GM21526 (cell line): ENCODE data around the gene SEM1.
A peak's percentile ranks its signal among the peaks of the same experiment; 100 is the strongest.
"Not testable (repeated sequence)": the region's sequence is repeated elsewhere in the genome, so short reads cannot be mapped to it uniquely, and the experiment has no call there.

Experiments used
- ATAC-seq: cut with Tn5 transposase; IDR thresholded peaks from one replicate; pipeline ENCODE4 v1.9.1; 2021; ENCODE audit warnings: moderate library complexity; ENCODE audit not compliant: unreplicated experiment, low FRiP score

Gene SEM1

DNA sequence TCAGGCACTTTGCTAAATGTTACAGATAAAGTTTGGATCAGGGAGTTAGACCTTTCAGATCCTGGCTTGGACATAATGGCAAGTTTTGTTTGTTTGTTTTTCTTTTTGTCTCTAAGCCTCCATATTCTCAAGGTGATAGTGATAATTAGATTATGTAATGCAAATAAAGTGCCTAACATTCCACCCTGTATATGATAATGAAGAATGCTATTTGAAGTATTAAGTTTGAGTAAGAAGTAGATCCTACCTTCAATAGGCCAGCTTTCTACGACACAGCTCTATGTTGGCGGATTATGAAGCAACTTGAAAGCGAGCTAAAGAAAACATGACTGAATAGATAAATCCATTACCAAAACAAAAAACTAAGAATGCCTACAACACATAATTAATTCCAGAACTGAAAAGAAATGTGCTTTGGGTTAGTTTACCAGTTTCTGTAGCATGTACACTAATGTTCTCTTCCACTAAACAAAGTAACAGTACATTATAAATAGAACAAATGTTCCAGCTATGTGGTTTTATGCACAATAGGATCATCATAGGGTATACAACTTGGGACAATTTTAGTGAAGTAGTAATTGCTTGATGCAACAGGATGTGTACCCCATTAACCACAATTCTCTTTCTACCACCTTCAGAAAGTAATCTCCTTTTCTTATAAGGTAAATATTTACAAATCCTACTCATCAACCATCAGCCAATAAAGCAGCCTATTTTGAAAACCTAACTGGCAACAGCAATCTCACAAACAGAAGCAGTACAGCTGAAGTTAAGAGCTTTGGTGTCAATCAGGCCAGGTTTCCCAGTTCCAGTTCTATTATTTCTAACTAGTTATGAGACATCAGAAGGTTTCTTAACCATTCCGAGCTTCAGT lies 1.5 kb downstream of the SEM1 start:
- no peak for ATAC-seq

GRCh38 chr7:96701258-96701657 lies 8.4 kb downstream of the SEM1 start:
- ATAC-seq: no peak

DNA sequence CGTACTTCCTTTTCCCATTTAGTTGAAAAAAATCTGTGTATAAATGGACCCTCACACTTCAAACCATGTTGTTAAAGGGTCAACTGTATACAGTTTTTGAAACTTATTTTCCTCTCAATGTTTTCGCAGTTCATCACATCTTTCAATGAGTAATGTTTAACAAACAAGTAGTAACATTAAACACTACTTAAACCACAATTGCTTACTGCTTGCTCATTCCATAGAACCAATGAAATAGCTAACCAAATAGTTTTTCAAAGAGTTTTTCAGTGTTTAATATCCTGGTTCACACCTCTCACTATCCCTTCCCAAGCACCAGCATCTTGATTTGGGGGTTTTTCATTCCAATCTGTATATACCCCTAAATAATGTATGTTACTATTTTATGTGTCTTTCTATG lies 9.1 kb downstream of the SEM1 start:
- no peak for ATAC-seq

GRCh38 chr7:96699219-96699871 lies 10.3 kb downstream of the SEM1 start:
- ATAC-seq: no peak

DNA sequence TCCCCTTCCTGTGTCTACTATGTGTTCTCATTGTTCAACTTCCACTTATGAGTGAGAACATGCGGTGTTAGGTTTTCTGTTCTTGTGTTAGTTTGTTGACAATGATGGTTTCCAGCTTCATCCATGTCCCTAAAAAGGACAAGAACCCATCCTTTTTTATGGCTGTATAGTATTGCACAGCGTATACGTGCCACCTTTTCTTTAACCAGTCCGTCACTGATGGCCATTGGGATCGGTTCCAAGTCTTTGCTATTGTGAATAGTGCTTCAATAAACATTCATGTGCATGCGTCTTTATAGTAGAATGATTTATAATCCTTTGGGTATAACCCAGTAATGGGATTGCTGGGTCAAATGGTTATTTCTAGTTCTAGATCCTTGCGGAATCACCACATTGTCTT lies 11.2 kb downstream of the SEM1 start:
- ATAC-seq: not testable (repeated sequence)

DNA sequence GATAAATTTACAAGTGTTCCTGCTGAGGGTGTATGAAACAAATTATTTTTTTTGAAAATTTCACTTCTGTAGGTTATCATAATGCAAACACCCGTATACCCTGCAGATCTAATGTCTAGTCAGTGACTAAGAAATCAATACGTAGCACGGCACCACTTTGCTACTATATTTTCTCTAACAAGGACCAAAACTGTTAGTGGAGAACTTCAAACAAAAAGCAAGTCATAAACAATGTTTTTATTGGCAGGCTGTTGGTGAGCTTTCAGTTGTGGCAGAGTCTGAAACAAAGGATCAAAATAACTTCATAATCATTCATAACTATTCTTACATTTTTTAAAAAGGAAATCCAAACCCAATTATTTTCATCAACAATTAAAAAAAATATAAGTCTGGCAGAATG lies 11.8 kb downstream of the SEM1 start:
- ATAC-seq: no peak

GRCh38 chr7:96695581-96695980 lies 14.1 kb downstream of the SEM1 start:
- no peak for ATAC-seq

DNA sequence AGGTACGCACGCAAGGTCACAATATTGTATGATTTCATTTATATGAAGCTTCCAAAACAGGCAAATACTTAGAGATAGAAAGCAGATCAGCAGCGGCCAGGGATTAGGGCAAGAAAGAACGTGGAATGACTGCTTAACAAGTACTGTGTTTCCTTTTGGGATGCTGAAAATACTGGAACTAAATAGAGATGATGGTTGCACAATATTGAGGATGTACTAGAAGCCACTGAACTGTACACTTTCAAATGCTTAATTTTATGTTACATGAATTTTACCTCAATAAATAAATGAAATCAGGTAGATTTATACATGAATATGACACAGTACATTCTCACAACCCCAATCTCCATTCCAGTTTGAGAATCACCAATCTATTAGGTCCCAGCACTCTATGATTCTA lies 15.6 kb downstream of the SEM1 start:
- ATAC-seq: no peak

- no peak for ATAC-seq
These were observed 17.9 kb downstream of the SEM1 start for GRCh38 chr7:96691702-96692101.

DNA sequence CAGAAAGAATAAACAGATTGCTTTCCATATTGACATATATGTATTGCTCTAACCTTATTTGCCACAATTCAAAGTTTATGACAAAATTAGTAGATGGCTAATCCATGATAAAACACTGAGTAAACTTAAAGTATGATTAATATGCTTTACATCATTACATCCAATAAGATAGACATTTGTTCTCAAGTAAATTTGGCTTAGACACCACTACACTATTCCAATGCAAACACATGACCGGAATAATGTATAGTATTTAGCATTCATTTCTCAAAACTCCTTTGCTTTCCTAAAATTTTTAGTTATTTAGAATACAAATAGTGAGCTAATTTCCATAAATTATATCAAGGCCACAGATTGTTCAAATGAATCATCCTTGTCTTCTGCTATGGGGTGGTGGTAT lies 20.2 kb downstream of the SEM1 start:
- ATAC-seq: no peak

DNA sequence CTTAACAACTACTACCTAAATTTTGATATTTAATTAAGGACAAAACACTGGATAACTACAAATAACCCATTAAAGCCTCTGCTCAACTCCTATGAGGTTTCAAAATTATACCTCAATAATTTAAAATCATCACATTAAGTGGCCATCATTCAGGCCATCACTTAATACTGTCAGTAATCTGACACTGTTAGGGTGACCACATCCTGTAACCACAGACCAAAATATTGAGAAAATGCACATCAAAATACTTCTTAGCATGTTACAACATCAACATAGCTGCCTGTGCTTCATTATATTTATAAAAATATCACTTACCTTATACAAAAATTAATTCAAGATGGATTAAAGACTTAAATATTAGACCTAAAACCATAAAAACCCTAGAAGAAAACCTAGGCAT lies 23.3 kb downstream of the SEM1 start:
- no peak for ATAC-seq

GRCh38 chr7:96685755-96686154 lies 23.9 kb downstream of the SEM1 start:
- peak; percentile 80 for ATAC-seq

DNA sequence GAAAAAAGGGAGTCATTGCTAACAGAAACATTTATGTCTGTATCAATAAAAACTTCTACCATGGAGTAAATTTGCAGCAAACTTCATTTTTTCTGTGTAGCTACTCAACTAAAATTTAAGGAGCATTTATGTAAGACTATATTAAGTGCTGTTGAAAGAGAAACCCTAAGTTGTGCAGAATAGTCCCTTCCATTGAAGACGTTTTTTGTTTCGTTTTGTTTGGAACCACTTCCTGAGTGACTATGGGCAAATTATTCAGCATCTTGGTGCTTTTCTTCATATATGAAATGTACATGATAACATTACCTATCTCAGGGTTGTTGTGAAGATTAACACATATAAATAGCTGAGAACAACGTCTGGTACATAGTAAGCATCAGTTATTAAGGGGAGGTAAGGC lies 24.3 kb downstream of the SEM1 start:
- peak; percentile 75 for ATAC-seq

GRCh38 chr7:96679886-96680285 lies 29.8 kb downstream of the SEM1 start:
- ATAC-seq: no peak

DNA sequence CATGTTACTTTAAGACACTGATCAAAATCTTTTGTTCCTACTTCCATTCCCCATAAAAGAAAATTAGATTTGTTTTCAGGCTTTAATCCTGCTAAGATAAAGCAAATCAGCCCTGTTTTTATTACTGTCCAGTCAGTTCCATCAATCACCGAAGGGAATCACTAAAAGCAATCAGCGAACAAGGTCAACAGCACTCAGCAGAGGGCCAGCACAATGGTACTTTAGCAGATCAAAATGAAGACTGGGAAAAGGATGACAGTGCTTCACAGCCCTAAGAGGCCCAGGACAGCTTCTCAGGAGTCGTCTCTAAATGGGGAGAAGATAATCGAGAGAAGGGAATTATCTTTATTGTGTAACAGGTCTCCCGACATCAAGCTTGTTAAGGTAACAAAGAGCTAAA lies 32.7 kb downstream of the SEM1 start:
- no peak for ATAC-seq

DNA sequence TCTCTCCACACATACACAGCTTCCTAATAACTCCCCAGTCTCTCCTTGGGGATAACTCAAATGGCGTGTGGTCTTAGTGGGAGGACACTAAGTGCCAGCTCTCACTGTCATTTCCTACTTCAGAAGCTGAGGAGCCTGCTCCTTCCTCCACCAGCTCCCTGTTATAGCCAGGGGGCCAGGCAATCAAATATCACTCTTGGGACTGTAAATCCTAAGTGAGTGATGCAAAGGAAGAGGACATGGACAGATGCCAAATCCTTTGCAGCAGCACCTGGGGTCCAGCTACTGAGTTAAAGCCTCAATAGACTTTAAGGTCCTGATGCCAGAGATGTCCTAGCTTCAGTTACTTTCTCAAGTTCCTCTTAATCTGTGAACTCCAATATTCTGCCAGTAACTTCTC lies 34.1 kb downstream of the SEM1 start:
- ATAC-seq: no peak

GRCh38 chr7:96674565-96674964 lies 35.1 kb downstream of the SEM1 start:
- ATAC-seq: no peak

DNA sequence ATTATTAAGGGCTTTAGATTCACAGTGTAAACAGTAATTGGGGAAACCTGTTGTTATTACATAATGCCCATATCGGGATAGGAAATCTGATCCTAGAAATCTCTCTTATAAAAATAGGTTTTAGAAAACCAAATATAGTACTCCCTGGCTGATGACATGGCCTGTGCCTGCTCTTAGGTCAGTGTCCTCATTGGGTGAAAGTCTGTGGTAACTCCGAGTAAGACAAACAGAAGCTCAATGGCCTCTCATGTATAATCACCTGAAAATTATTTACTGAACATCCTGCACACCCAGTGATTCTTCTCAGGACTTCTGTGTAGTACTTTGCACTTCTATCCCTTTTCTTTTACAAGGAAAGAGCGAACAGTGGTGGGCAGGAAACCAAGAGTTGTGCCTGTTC lies 37.8 kb downstream of the SEM1 start:
- ATAC-seq: no peak

DNA sequence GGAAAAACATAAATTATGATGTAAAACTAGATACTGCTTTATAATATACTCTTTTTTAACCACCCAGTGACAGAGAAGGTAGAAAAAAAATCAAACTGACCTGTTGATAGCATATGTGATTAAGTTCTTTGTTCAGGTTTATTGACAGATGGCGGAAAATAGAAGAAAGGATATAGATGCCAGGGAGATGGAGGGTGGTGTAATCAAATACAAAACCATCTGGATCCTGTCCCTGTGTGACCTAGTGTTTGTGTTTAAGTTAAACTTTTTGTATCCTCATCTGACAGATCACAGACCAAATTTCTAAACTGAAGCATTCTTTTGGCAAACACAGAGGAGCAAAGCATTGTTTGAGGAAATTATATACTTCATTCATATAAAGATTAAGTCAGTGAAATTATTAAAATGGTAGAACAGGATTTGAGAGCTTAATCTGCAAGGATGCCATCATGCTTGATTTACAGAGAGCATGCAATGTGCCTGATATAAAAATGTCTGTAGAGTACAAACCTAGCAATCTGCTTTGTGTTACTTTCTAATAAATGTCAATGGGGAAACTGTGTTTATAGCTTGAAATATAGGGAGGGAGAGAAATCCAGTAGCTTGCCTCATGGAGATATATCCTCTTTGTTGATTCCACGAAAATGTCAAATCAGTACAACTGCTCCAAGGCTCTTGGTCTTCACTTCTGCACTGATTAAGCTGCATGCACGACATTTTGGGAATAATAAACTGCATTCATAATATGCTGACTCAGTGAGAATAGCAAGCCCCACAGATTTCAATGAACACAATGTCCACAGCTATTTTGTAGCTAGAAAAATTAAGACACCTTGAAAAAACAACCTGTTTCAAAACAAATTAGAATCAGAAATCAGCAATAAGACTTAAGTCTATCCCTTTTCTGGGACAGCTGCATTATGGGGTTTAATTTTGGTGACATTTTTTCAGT lies 39.0 kb downstream of the SEM1 start:
- no peak for ATAC-seq

DNA sequence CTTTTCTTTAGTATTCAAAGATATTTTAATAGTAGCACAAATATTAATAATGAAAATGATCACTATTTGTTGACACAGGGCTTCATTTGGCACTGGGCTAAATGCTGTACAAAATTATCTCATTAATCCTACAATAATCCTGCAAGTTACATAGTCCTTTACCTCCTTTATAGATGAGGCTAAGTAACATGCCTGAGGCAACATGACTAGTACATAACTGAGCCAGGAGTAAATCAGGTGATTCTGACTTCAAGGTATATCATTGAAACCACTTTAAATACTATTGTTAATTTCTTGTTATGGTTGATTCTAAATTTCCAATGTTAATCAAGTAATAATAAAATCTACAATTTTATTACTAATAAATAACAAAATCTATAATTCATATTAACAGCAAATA lies 39.8 kb downstream of the SEM1 start:
- ATAC-seq: no peak

- no peak for ATAC-seq
These were observed 42.6 kb downstream of the SEM1 start for GRCh38 chr7:96667026-96667425.
